Suprapubic skin (tissue), 4 donors: ENCODE data around the gene ADM5.

Experiments used
- CTCF ChIP-seq, 2 donors: fragments of 200-600 bp in 1 of 2; fragments of 450-650 bp in 1 of 2; sonication (generic) in 1 of 2; IDR thresholded peaks; one replicate each; pipeline ENCODE4 v1.5.1; 2016 to 2019; ENCODE audit warnings: antibody characterized with exemption in 2 of 2, mild to moderate bottlenecking in 1 of 2, moderate library complexity in 1 of 2
- EP300 ChIP-seq: sonication (generic); formaldehyde crosslinking; IDR thresholded peaks from one replicate; pipeline ENCODE4 v1.6.1; 2017; ENCODE audit warnings: antibody characterized with exemption
- POLR2A ChIP-seq, 2 donors: fragments of 450-650 bp; IDR thresholded peaks; one replicate each; pipeline ENCODE4 v1.6.1; 2017; ENCODE audit warnings: antibody characterized with exemption in 2 of 2, mild to moderate bottlenecking in 2 of 2, moderate library complexity in 2 of 2
- POLR2AphosphoS5 ChIP-seq, 3 donors: sonication (generic); formaldehyde crosslinking; IDR thresholded peaks; one replicate each; pipeline ENCODE4 v1.6.1; 2017; ENCODE audit warnings: antibody characterized with exemption in 3 of 3

- TF ChIP-seq CTCF (IDR thresholded peaks at IDR 0.05) = no peak
- no peak for TF ChIP-seq POLR2A (IDR thresholded peaks at IDR 0.05)
- TF ChIP-seq POLR2AphosphoS5 (IDR thresholded peaks at IDR 0.05) = no peak
- no peak for TF ChIP-seq EP300
Observed at GRCh38 chr19:49660338-49660961, 28.9 kb upstream of the ADM5 start.
